Measurements from ENCODE around the gene PDX1.
A peak's percentile ranks its signal among the peaks of the same experiment; 100 is the strongest.

Gene PDX1

DNA sequence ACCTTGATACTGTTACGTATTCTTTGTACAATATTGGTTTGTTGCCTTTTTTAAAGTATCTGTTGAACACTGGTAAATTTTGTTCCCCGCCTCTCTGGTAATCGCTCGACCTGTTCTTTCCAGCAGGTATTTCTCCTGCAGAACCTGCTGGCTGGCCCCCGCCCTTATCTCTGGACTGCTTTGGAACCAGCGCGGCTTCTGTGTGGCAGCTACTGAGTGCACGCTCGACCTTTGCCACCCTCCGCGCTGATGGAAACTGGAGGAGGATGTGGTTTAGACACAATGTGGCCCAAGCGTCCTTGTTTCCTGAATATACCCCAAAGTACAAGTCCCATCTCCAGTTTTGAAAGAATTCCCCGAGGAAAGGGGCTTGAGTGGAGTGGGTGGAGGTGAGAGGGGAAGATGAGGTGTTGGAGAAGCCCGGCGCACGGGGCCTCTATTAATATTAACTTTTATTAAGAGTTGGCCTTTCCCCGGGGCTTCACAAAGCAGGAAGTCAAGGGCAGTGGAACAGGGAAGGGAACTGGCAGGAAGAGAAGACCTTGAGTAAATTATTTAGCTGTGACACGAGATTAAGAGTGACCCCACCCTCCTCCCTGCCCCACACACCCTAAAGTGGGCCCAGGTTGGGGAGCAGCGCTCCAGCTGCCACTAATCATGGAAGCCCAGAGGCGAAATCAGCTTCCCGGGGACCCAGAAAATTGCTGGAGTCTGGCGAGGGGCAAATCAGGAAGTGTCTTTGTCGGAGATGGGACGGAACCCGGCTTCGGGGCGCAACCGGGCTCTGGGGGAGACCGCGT, 33.3 kb downstream of the PDX1 start:
- H3K27ac ChIP-seq (ENCODE audit: low read depth, low read length) = no peak overlapping the region
- no peaks in the 10 kb centered on the region for H4K20me1 ChIP-seq (ENCODE audit: low read depth, low read length)
- H3K36me3 ChIP-seq (ENCODE audit: low read length) = no peaks in the 10 kb centered on the region
- H3K79me2 ChIP-seq (ENCODE audit: insufficient read depth, low read length) = no peaks in the 10 kb centered on the region
- TF ChIP-seq EZH2phosphoT487 (conservative IDR thresholded peaks at IDR 0.05; ENCODE audit: low read length) = no peak
- TF ChIP-seq, protein P1, sequence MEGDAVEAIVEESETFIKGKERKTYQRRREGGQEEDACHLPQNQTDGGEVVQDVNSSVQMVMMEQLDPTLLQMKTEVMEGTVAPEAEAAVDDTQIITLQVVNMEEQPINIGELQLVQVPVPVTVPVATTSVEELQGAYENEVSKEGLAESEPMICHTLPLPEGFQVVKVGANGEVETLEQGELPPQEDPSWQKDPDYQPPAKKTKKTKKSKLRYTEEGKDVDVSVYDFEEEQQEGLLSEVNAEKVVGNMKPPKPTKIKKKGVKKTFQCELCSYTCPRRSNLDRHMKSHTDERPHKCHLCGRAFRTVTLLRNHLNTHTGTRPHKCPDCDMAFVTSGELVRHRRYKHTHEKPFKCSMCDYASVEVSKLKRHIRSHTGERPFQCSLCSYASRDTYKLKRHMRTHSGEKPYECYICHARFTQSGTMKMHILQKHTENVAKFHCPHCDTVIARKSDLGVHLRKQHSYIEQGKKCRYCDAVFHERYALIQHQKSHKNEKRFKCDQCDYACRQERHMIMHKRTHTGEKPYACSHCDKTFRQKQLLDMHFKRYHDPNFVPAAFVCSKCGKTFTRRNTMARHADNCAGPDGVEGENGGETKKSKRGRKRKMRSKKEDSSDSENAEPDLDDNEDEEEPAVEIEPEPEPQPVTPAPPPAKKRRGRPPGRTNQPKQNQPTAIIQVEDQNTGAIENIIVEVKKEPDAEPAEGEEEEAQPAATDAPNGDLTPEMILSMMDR (IDR thresholded peaks at IDR 0.05; ENCODE audit: insufficient read depth, low read length, poor library complexity, severe bottlenecking) = no peak
- H3K4me2 ChIP-seq (ENCODE audit: low read depth, low read length, poor library complexity, severe bottlenecking) = peak overlapping the region; percentile 52
- no peaks in the 10 kb centered on the region for H3K9me2 ChIP-seq (replicated peaks; ENCODE audit: insufficient read depth, low read length)
- H3F3A ChIP-seq (ENCODE audit: insufficient read depth) = no peaks in the 10 kb centered on the region
- peak overlapping the region; percentile 38 for H3K4me3 ChIP-seq (ENCODE audit: insufficient read depth, low read length, poor library complexity, severe bottlenecking)
- H2AFZ ChIP-seq (ENCODE audit: low read depth, low read length, severe bottlenecking) = peak overlapping the region; percentile 81
- no peaks in the 10 kb centered on the region for H3K27me3 ChIP-seq (ENCODE audit: low read length)
- no peak overlapping the region; the same call in 1 of the 2 replicates for H3K9ac ChIP-seq (ENCODE audit: low read length)
- no peaks in the 10 kb centered on the region for H3K9me3 ChIP-seq (ENCODE audit: insufficient read depth, low read length)

DNA sequence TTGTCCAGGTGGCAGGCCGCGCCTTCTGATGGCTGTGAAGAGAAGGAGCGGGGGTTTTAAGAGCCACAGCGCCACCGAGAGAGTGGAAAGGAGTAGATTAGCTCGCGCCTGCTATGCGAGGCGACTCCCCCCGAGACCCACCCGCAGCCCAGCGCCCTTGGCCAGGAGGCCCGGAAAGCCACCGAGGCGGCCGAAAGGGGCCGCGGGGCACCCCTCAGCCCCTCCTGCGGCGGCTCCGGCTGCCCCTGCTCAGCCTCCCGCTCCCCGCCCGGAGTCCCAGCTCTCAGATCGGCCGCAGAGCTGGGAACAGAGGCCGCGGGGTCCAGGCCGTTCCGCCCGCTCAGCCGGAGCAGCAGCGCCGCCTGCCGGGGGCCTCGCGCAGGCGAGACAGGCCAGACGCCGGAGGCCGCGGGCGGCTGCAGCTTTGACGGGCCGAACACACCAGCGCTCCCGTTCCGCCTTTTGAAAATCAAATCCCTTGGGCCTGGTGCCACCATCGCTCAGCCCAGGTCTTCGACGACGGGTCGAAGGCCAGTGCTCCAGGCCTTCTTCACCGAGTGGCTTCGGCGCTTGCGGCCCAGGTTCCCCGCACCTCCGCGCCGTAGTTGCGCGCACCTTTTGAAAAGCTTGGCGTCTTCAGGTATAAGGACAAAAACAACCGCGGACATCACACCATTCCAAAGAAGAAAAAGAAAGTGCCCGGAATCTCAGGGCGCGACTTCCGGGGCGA, 34.0 kb downstream of the PDX1 start:
- peak overlapping the region; percentile 81 for H2AFZ ChIP-seq (ENCODE audit: low read depth, low read length, severe bottlenecking)
- H4K20me1 ChIP-seq (ENCODE audit: low read depth, low read length) = no peaks in the 10 kb centered on the region
- H3K9ac ChIP-seq (ENCODE audit: low read length) = peak overlapping the region; percentile 38; the same call in 1 of the 2 replicates

DNA sequence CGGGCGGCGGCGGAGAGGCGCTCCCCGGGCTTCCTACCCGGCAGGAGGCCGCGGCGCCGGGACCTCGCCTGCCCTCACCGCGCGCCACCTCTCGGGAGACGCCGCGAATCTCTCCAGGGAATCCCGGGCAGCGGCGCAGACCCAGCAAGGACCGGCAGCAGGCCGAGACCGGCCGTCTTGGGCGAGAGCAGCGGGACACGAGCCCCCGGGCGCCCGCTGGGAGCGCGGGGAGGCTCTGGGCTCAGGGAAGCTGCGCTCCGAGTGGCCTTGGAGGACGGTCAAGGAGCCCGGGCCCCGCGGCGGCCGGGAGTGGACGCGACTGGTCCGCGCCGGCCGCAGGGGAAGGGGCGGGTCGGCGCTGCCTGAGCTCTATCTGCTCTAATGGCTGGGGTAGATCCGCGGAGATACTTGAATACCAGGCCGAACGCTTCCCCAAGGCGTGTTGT, 34.6 kb downstream of the PDX1 start:
- Histone ChIP-seq H3K9me2 (replicated peaks; ENCODE audit: insufficient read depth, low read length) (no peaks in the 10 kb centered on the region), H3K27me3 (ENCODE audit: low read length) (no peaks in the 10 kb centered on the region), H3K4me3 (ENCODE audit: insufficient read depth, low read length, poor library complexity, severe bottlenecking) (no peak overlapping the region), H4K20me1 (ENCODE audit: low read depth, low read length) (no peaks in the 10 kb centered on the region), H3K9me3 (ENCODE audit: insufficient read depth, low read length) (no peaks in the 10 kb centered on the region), H3K27ac (ENCODE audit: low read depth, low read length) (no peak overlapping the region), H3K9ac (ENCODE audit: low read length) (no peak overlapping the region), H3F3A (ENCODE audit: insufficient read depth) (no peaks in the 10 kb centered on the region), H3K79me2 (ENCODE audit: insufficient read depth, low read length) (no peaks in the 10 kb centered on the region), H2AFZ (ENCODE audit: low read depth, low read length, severe bottlenecking) (no peak overlapping the region), H3K36me3 (ENCODE audit: low read length) (no peaks in the 10 kb centered on the region), H3K4me2 (ENCODE audit: low read depth, low read length, poor library complexity, severe bottlenecking) (no peak overlapping the region)
- no peak for TF ChIP-seq EZH2phosphoT487 (conservative IDR thresholded peaks at IDR 0.05; ENCODE audit: low read length)
- TF ChIP-seq, protein P1 (IDR thresholded peaks at IDR 0.05; ENCODE audit: insufficient read depth, low read length, poor library complexity, severe bottlenecking) = no peak

More for the DNA sequence above, 34.0 kb downstream of the PDX1 start:
- no peak overlapping the region for H3K27ac ChIP-seq (ENCODE audit: low read depth, low read length)
- H3F3A ChIP-seq (ENCODE audit: insufficient read depth) = no peaks in the 10 kb centered on the region
- no peaks in the 10 kb centered on the region for H3K27me3 ChIP-seq (ENCODE audit: low read length)
- no peak for TF ChIP-seq EZH2phosphoT487 (conservative IDR thresholded peaks at IDR 0.05; ENCODE audit: low read length)
- TF ChIP-seq, protein P1 (IDR thresholded peaks at IDR 0.05; ENCODE audit: insufficient read depth, low read length, poor library complexity, severe bottlenecking) = peak; percentile 74
- no peaks in the 10 kb centered on the region for H3K79me2 ChIP-seq (ENCODE audit: insufficient read depth, low read length)
- H3K9me2 ChIP-seq (replicated peaks; ENCODE audit: insufficient read depth, low read length) = no peaks in the 10 kb centered on the region
- peak overlapping the region; percentile 52 for H3K4me2 ChIP-seq (ENCODE audit: low read depth, low read length, poor library complexity, severe bottlenecking)
- peak overlapping the region; percentile 38 for H3K4me3 ChIP-seq (ENCODE audit: insufficient read depth, low read length, poor library complexity, severe bottlenecking)
- H3K36me3 ChIP-seq (ENCODE audit: low read length) = no peaks in the 10 kb centered on the region
- H3K9me3 ChIP-seq (ENCODE audit: insufficient read depth, low read length) = no peaks in the 10 kb centered on the region

Data from SU-DHL-6 (cell line).